GM19455 (cell line): ENCODE results near the gene KASH5.
"Not testable (repeated sequence)": the region's sequence is repeated elsewhere in the genome, so short reads cannot be mapped to it uniquely, and the experiment has no call there.

Experiments
- ATAC-seq: cut with Tn5 transposase; IDR thresholded peaks from one replicate; pipeline ENCODE4 v1.9.1; 2021; ENCODE audit not compliant: unreplicated experiment

KASH5 gene

GRCh38 chr19:49434907-49435583 is 47.0 kb downstream of the KASH5 start:
- ATAC-seq = no peak

GRCh38 chr19:49435670-49436069 is 47.6 kb downstream of the KASH5 start:
- no peak for ATAC-seq

GRCh38 chr19:49436381-49437017 is 48.5 kb downstream of the KASH5 start:
- ATAC-seq = no peak

GRCh38 chr19:49437231-49437630 is 49.2 kb downstream of the KASH5 start:
- ATAC-seq = no peak

GRCh38 chr19:49438261-49438660 is 50.2 kb downstream of the KASH5 start:
- no peak for ATAC-seq

- no peak for ATAC-seq
These were observed 51.8 kb downstream of the KASH5 start for GRCh38 chr19:49439836-49440235.

DNA sequence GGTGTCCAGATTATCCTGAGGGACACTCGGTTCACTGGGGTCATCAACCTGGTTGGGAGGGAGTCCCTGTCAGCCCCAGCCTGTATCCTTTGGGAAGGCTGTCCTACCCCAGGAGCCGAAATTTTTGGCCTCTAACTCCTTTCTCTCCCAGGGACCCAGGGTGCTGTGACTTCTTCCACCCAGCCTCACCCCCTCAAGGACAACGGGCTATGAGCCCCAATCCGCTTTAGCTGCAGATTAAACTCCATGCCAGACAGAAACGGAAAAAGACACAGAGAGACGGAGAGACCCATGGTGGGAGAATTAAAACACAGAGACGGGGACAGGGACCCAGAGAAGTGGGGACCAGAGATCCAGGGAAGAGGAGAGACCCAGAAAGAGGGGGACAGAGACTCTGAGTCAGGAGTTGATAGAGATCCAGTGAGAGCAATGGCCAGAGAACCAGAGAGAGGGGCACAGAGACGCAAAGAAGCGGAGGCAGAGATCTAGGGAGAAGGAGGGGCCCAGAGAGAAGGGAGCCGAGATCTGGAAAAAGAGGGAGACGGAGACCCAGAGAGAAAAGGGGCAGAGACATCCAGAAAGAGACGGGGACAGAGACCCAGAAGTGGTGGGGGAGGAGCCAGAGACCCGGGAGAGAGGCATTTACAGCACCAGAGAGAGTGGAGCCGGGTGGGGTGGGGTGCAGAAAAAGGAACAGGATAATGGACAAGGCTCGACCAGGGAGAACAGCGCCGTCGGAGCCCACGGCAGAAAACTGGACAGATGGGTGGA is 52.6 kb downstream of the KASH5 start:
- ATAC-seq = no peak

GRCh38 chr19:49441210-49441959 is 53.3 kb downstream of the KASH5 start, which contains the start of gene SLC17A7:
SLC17A7 (minus strand) TSS chr19:49441527; CDS start chr19:49441379, 148 bp downstream.
- no peak for ATAC-seq

- ATAC-seq = no peak
These were observed 53.9 kb downstream of the KASH5 start for GRCh38 chr19:49441960-49442350.

DNA sequence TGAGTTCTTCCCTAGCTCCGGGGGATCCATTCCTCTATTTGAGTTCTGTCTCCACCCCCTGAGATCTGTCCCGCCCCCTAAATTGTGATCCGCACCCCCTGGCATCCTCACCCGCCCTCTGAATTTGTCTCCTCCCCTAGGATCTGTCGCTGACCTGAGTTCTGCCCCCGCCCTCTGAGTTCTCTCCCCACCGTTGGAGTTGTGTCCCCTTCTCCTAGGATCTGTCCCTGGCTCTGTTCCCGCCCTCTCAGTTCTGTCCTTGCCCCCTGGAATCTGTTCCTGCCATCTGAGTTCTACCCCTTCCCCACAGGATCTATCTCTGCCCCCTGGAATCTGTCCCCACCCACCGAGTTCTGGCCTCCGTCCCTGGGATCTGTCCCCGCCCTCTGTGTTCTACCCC is 54.3 kb downstream of the KASH5 start:
- no peak for ATAC-seq

- ATAC-seq = peak; percentile 22
These were observed 54.8 kb downstream of the KASH5 start for GRCh38 chr19:49442771-49443365.

DNA sequence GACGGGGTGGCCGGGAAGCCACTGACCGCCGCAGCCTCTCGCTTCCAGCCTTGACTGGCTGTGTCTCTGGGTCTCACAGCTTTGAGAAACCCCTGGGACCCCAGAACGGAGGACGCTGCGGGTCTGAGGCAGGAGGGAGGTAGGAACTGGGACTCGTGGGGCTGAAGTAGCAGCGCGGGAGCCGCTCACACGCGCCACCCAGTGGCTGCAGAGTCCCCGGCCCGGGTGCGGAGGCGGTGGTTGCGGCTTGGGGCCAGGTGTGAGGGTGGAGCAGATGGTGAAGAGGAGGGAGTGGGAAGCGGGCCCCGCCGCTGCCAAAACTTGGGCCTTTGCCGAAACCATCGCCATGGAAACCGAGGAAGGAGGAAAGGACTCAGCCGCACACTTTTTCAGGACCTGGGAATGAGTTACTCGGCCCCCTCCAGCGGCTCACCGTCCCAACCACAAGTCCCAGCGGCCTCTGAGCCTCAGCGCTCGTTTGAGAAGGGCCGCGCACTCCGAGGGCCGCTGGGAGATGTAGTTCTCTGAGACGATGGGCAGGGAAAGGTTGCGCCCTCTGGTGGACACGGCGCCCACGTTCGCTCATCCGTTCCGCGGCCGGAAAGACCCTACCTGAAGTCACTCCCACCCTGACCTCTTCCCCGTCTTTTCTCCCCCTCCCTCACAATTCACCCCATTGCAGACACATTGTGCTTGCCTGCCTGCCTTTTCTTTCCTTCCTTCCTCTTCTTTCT is 55.5 kb downstream of the KASH5 start:
- peak; percentile 72 for ATAC-seq

GRCh38 chr19:49444100-49444700 is 56.2 kb downstream of the KASH5 start:
- not testable (repeated sequence) for ATAC-seq

GRCh38 chr19:49445997-49446396 is 57.9 kb downstream of the KASH5 start:
- ATAC-seq = no peak

DNA sequence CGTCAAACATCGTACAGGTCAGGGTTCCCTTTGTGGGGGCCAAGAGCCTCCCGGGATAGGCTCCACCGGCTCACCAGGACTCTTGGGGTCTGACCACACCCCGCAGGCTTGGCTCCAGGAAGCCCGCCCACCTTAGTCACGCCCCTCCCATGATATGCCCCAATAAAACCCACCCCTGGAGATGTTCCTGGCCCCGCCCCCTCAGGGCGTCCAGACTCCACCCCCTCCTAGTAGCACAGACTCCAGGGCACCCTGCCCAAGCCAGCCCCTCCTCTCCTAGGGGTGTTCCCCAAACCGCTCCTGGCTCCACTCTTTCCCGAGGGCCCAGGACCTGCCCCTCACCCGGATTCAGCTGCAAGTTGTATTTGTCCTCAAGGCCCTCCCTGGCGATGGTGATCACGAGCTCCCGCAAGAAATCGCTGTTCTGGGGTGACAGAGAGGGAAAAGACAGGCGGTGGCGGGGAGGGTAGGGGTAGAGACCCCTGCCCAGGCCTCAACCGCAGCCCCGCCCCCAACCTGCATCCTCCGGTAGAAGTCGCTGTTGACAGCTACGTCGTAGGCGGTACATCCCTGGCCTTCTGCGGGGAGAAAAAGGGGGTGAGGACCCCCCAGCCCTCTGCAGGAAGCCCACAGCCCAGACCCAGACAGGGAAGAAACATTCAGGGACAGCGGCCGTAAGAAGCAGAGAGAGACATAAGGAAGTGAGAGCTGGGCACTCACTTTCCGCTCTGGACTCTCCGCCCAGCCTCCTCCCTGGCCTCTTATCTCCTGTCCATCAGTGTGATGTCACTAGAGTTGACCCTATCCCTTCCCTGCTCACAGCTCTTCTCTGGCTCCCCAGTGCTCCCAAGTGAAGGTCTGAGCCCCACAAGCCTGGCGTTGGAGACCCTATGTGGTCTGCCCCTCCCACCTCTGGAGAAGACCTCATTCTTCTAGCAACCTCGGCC is 59.7 kb downstream of the KASH5 start:
- ATAC-seq = no peak

- ATAC-seq = no peak
These were observed 60.4 kb downstream of the KASH5 start for GRCh38 chr19:49448432-49448786.

GRCh38 chr19:49450405-49450804 is 62.4 kb downstream of the KASH5 start:
- ATAC-seq = no peak

DNA sequence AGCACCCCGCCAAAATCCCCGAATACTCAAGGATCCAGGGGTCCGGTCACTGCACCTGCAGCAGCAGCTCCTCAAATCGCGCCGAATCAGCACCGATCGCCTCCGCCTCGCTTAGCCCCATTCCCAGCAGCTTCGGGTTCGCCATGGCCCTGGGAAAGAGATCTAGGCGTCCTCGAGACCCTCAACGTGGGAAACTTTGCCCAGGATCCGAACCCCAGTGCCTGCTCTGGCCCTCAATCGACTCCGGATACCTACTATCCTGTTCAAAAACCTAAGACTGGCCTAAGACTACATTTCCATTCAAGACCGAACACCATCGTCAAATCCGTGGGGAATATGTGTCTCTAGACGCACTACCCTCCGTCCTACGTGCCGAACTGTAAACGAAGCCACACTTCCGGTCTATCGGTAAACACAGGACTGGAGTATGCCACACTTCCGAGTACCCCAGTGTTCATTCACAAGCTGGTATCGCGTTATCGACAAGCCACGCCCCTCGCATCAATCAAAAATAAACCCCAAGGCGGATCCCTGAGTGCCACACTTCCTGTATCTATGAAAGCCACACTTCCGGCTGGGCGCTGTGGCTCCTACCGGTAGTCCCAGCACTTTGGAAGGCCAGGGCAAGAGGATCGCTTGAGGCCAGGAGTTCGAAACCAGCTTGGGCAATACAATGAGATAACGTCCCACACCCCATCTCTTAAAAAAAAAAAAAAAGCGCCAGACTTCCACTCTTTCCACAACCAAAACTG is 63.6 kb downstream of the KASH5 start, which contains the start of gene PIH1D1:
TSS of gene PIH1D1 (minus strand) at position 385 of the 752 bp plus-strand sequence. CDS start at position 145, 240 bp downstream.
- peak; percentile 52 for ATAC-seq
